HCT116 (cell line): ENCODE measurements around the gene AP2A1.
"Not testable (repeated sequence)": the region's sequence is repeated elsewhere in the genome, so short reads cannot be mapped to it uniquely, and the experiment has no call there.

Source experiments
- CEBPB ChIP-seq: IDR thresholded peaks from 2 replicates; pipeline ENCODE4 v1.6.1; 2012; ENCODE audit warnings: low read depth
- CTCF ChIP-seq, 3 experiments: fragments of 200-600 bp in 1 of 3; sonication (generic) in 1 of 3; IDR thresholded peaks in 2 of 3; conservative IDR thresholded peaks in 1 of 3; 2 replicates each; pipeline ENCODE4 v1.5.1; 2012 to 2017; ENCODE audit warnings: low read depth in 2 of 3, low read length in 2 of 3, antibody characterized with exemption in 1 of 3, borderline replicate concordance in 1 of 3, control low read depth in 1 of 3, mild to moderate bottlenecking in 1 of 3, mixed read lengths in 1 of 3, mixed run types in 1 of 3, moderate library complexity in 1 of 3; ENCODE audit not compliant: insufficient read depth in 1 of 3
- EGR1 ChIP-seq: IDR thresholded peaks from 2 replicates; pipeline ENCODE4 v1.6.1; 2012; ENCODE audit warnings: low read depth
- EZH2 ChIP-seq: fragments of 200-600 bp; sonication (generic); IDR thresholded peaks from 2 replicates; pipeline ENCODE4 v1.6.1; 2017; ENCODE audit warnings: antibody characterized with exemption, mixed run types
- EZH2phosphoT487 ChIP-seq: fragments of 200-600 bp; IDR thresholded peaks from 2 replicates; pipeline ENCODE4 v1.6.1; 2018; ENCODE audit warnings: antibody characterized with exemption, borderline replicate concordance
- POLR2A ChIP-seq: IDR thresholded peaks from 2 replicates; pipeline ENCODE4 v1.7.0; 2011; ENCODE audit warnings: borderline replicate concordance; ENCODE audit not compliant: insufficient read depth, insufficient read length; ENCODE audit errors: extremely low read depth
- POLR2AphosphoS5 ChIP-seq: IDR thresholded peaks from 2 replicates; pipeline ENCODE4 v1.6.1; 2011; ENCODE audit warnings: mild to moderate bottlenecking, low read depth, low read length, moderate library complexity
- RAD21 ChIP-seq: IDR thresholded peaks from 2 replicates; pipeline ENCODE4 v1.6.1; 2012; ENCODE audit warnings: low read depth, mild to moderate bottlenecking
- SP1 ChIP-seq: IDR thresholded peaks from 2 replicates; pipeline ENCODE4 v1.6.1; 2012; ENCODE audit warnings: low read depth
- SRF ChIP-seq: IDR thresholded peaks from 2 replicates; pipeline ENCODE4 v1.6.1; 2012; ENCODE audit warnings: low read depth
- YY1 ChIP-seq: IDR thresholded peaks from 2 replicates; pipeline ENCODE4 v1.6.1; 2011; ENCODE audit warnings: low read length, low read depth, moderate library complexity, mild to moderate bottlenecking; ENCODE audit not compliant: insufficient replicate concordance; ENCODE audit errors: extremely low read depth
- ZNF274 ChIP-seq: fragments of 200-500 bp; sonication (Bioruptor generic); IDR thresholded peaks from 2 replicates; pipeline ENCODE4 v1.6.1; 2014; ENCODE audit warnings: mild to moderate bottlenecking, low read depth, low read length, inconsistent platforms

GRCh38 chr19:49819452-49820115, 52.8 kb downstream of the AP2A1 start:
- not testable (repeated sequence) for TF ChIP-seq POLR2A; EZH2; CTCF (IDR thresholded peaks at IDR 0.05 in 2 of 3, conservative IDR thresholded peaks at IDR 0.05 in 1 of 3; ENCODE audit: borderline replicate concordance in 1 of 3, insufficient read depth in 1 of 3, low read depth in 2 of 3, low read length in 2 of 3); EZH2phosphoT487; SP1; RAD21; EGR1; POLR2AphosphoS5; SRF; CEBPB; ZNF274; YY1
